ENCODE results near the gene RGP1.

The RGP1 gene

DNA sequence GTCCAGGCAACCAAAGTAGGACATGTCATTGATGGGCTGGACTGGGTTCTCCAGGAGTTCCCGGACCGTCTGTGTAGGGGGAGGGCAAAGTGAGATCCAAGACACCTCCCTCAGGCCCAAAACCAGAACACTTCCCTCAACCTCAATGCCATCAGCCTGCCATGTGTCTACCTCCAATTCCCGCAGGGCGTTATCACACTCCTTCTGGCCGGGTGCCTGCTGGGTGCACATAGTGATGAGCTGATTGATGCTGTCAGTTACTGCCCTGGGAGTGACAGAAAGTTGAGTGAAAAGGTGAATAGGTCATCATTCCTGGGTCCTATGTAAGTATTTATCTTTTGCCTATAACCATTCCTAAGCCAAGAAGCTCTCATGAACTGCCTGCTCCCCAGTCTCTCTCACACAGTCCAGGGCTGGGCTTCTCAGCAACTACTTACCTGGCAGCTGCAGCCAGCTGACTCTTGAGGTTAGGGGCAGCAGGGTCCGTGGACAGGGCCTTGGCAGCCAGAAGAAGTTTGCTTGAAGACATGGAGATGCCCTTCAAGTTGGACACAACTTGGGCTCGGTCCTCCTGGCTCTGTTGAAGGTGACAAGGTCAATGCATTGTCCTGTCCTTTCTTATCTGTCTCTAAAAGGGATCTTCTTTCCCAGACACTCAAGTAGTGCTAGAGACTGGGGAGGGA lies 38.1 kb upstream of the RGP1 start:
- POLR2A ChIA-PET: interaction anchor here (0.9 to 1.5 kb wide), 2 partner anchors 21 to 53 kb away, joined by 3 read pairs; partner anchors contain the start of genes CREB3 and TLN1
- no peak overlapping the region for H3K27ac ChIP-seq (ENCODE audit: extremely low read depth, low read depth, low read length)
- H3K4me3 ChIP-seq (ENCODE audit: low read depth, low read length): no peak overlapping the region
- H3K4me1 ChIP-seq (ENCODE audit: control insufficient read depth, insufficient read depth, low read length): no peaks in the 10 kb centered on the region
- TF ChIP-seq ZNF404 (tag by site-specific recombination; IDR thresholded peaks at IDR 0.05): no peak
- no peak for TF ChIP-seq ZFHX2 (tag by site-specific recombination; conservative IDR thresholded peaks at IDR 0.05)
- TF ChIP-seq ZNF121 (tag by site-specific recombination; IDR thresholded peaks at IDR 0.05): no peak
- TF ChIP-seq, protein P1, sequence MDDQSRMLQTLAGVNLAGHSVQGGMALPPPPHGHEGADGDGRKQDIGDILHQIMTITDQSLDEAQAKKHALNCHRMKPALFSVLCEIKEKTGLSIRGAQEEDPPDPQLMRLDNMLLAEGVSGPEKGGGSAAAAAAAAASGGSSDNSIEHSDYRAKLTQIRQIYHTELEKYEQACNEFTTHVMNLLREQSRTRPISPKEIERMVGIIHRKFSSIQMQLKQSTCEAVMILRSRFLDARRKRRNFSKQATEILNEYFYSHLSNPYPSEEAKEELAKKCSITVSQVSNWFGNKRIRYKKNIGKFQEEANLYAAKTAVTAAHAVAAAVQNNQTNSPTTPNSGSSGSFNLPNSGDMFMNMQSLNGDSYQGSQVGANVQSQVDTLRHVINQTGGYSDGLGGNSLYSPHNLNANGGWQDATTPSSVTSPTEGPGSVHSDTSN (CRISPR knock-in tag; IDR thresholded peaks at IDR 0.05): no peak
- TF ChIP-seq BCL11B (tag by site-specific recombination; IDR thresholded peaks at IDR 0.05; ENCODE audit: low read depth): no peak
- TF ChIP-seq EGR2 (tag by site-specific recombination; IDR thresholded peaks at IDR 0.05; ENCODE audit: low read depth): no peak
- H3K36me3 ChIP-seq (ENCODE audit: control insufficient read depth in 2 of 2, insufficient read depth in 1 of 2, low read length in 2 of 2): peaks cover 34 to 91% of the 10 kb centered on the region in 2 experiments
- H3K9me3 ChIP-seq (ENCODE audit: control insufficient read depth, insufficient read depth, low read depth, low read length): no peaks in the 10 kb centered on the region
- CTCF ChIA-PET: interaction anchor here (0.8 to 6.4 kb wide), 3 partner anchors 14 to 50 kb away, joined by 3 to 47 read pairs (median 4); no protein-coding TSS in a partner anchor

GRCh38 chr9:35711501-35712428 lies 37.3 kb upstream of the RGP1 start:
- no peaks in the 10 kb centered on the region for H3K9me3 ChIP-seq (ENCODE audit: control insufficient read depth, insufficient read depth, low read depth, low read length)
- POLR2A ChIA-PET: interaction anchor here (0.7 to 1.2 kb wide), 4 partner anchors 9 to 37 kb away, joined by 3 read pairs; partner anchors contain the start of genes CREB3, GBA2, RGP1 and TLN1
- CTCF ChIA-PET: interaction anchor here (0.7 to 6.4 kb wide), 2 partner anchors 15 to 50 kb away, joined by 3 to 47 read pairs; no protein-coding TSS in a partner anchor
- no peak overlapping the region for H3K27ac ChIP-seq (ENCODE audit: extremely low read depth, low read depth, low read length)
- no peak overlapping the region for H3K4me3 ChIP-seq (ENCODE audit: low read depth, low read length)
- peaks cover 31 to 91% of the 10 kb centered on the region in 2 experiments for H3K36me3 ChIP-seq (ENCODE audit: control insufficient read depth in 2 of 2, insufficient read depth in 1 of 2, low read length in 2 of 2)
- TF ChIP-seq ZNF266 (tag by site-specific recombination; IDR thresholded peaks at IDR 0.05; ENCODE audit: low read depth) (no peak), MZF1 (tag by site-specific recombination; IDR thresholded peaks at IDR 0.05; ENCODE audit: borderline replicate concordance) (no peak), ZNF19 (tag by site-specific recombination; IDR thresholded peaks at IDR 0.05; ENCODE audit: low read depth) (no peak), ZNF169 (tag by site-specific recombination; IDR thresholded peaks at IDR 0.05) (no peak), ZNF24 (tag by site-specific recombination; IDR thresholded peaks at IDR 0.05) (no peak), MEIS1 (CRISPR knock-in tag; IDR thresholded peaks at IDR 0.05; ENCODE audit: borderline replicate concordance) (no peak), ZNF133 (tag by site-specific recombination; IDR thresholded peaks at IDR 0.05) (no peak), ZNF311 (tag by site-specific recombination; IDR thresholded peaks at IDR 0.05; ENCODE audit: borderline replicate concordance) (no peak), ZNF555 (tag by site-specific recombination; conservative IDR thresholded peaks at IDR 0.05) (no peak), ZBTB44 (tag by site-specific recombination; IDR thresholded peaks at IDR 0.05) (no peak), TCF7L2 (IDR thresholded peaks at IDR 0.05; ENCODE audit: borderline replicate concordance, low read depth, low read length) (no peak), ZNF830 (tag by site-specific recombination; IDR thresholded peaks at IDR 0.05; ENCODE audit: low read depth) (no peak), ZNF768 (tag by site-specific recombination; IDR thresholded peaks at IDR 0.05) (no peak), YY1 (tag by site-specific recombination; IDR thresholded peaks at IDR 0.05) (no peak), ZNF629 (tag by site-specific recombination; IDR thresholded peaks at IDR 0.05) (no peak)
- TF ChIP-seq, protein P2, sequence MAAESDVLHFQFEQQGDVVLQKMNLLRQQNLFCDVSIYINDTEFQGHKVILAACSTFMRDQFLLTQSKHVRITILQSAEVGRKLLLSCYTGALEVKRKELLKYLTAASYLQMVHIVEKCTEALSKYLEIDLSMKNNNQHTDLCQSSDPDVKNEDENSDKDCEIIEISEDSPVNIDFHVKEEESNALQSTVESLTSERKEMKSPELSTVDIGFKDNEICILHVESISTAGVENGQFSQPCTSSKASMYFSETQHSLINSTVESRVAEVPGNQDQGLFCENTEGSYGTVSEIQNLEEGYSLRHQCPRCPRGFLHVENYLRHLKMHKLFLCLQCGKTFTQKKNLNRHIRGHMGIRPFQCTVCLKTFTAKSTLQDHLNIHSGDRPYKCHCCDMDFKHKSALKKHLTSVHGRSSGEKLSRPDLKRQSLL (tag by site-specific recombination; IDR thresholded peaks at IDR 0.05): no peak
- TF ChIP-seq, protein P3, sequence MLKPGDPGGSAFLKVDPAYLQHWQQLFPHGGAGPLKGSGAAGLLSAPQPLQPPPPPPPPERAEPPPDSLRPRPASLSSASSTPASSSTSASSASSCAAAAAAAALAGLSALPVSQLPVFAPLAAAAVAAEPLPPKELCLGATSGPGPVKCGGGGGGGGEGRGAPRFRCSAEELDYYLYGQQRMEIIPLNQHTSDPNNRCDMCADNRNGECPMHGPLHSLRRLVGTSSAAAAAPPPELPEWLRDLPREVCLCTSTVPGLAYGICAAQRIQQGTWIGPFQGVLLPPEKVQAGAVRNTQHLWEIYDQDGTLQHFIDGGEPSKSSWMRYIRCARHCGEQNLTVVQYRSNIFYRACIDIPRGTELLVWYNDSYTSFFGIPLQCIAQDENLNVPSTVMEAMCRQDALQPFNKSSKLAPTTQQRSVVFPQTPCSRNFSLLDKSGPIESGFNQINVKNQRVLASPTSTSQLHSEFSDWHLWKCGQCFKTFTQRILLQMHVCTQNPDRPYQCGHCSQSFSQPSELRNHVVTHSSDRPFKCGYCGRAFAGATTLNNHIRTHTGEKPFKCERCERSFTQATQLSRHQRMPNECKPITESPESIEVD (tag by site-specific recombination; IDR thresholded peaks at IDR 0.05): no peak
- no peaks in the 10 kb centered on the region for H3K4me1 ChIP-seq (ENCODE audit: control insufficient read depth, insufficient read depth, low read length)

Data from HEK293 (cell line).